ENCODE results near the gene PRDM10.

- TF ChIP-seq CTCF (IDR thresholded peaks at IDR 0.05) (no peak), POLR2A (IDR thresholded peaks at IDR 0.05) (no peak)
Observed at GRCh38 chr11:129935723-129936122, 66.9 kb downstream of the PRDM10 start.

Data from right lobe of liver (tissue), 4 donors.